Forelimb muscle (tissue), 1 donor: Measurements from ENCODE around the gene SNRNP27. TPM values are rescaled to one million over a fixed set of nuclear protein-coding genes. Genes with fewer than 3 reads are reported as not detected.
"Not testable (repeated sequence)": the region's sequence is repeated elsewhere in the genome, so short reads cannot be mapped to it uniquely, and the experiment has no call there.

ENCODE experiments used
- DNase-seq: peaks from one replicate; pipeline ENCODE4 v3.0.0-alpha.2; 2013; ENCODE audit warnings: low read depth
- polyA plus RNA-seq: library from polyadenylated mRNA; unstranded; fragments of 120-200 nt; gene quantifications from one replicate; pipeline ENCODE4 v1.2.1, GENCODE V29; 2013; ENCODE audit not compliant: insufficient read length

Gene SNRNP27
- polyA plus RNA-seq = 66.9 TPM

- DNase-seq = peak; percentile 62
These were observed at the start of gene SNRNP27 for GRCh38 chr2:69893684-69894551. TSS of gene SNRNP27 (plus strand) at chr2:69893956. CDS start at chr2:69893985, 29 bp downstream.

GRCh38 chr2:69843993-69844392, 49.8 kb upstream of the SNRNP27 start:
- no peak for DNase-seq

GRCh38 chr2:69844560-69844959, 49.2 kb upstream of the SNRNP27 start:
- no peak for DNase-seq

- no peak for DNase-seq
These were observed 47.3 kb upstream of the SNRNP27 start for GRCh38 chr2:69846182-69847067.

- no peak for DNase-seq
These were observed 46.5 kb upstream of the SNRNP27 start for GRCh38 chr2:69847068-69847828.

GRCh38 chr2:69848186-69848790, 45.5 kb upstream of the SNRNP27 start:
- no peak for DNase-seq

GRCh38 chr2:69858261-69858660, 35.5 kb upstream of the SNRNP27 start:
- no peak for DNase-seq

- no peak for DNase-seq
These were observed 30.5 kb upstream of the SNRNP27 start for GRCh38 chr2:69863298-69863697.

- DNase-seq = no peak
These were observed 5.3 kb upstream of the SNRNP27 start for GRCh38 chr2:69888451-69888850.

- no peak for DNase-seq
These were observed 4.5 kb upstream of the SNRNP27 start for GRCh38 chr2:69889302-69889701.

- no peak for DNase-seq
These were observed 2.9 kb upstream of the SNRNP27 start for GRCh38 chr2:69890881-69891280.

- DNase-seq = not testable (repeated sequence)
These were observed 825 bp upstream of the SNRNP27 start for GRCh38 chr2:69892838-69893424.

- not testable (repeated sequence) for DNase-seq
These were observed 981 bp downstream of the SNRNP27 start for GRCh38 chr2:69894737-69895136.

- no peak for DNase-seq
These were observed 8.6 kb downstream of the SNRNP27 start for GRCh38 chr2:69902213-69902922.

- no peak for DNase-seq
These were observed 13.5 kb downstream of the SNRNP27 start for GRCh38 chr2:69907216-69907615.

- peak; percentile 24 for DNase-seq
These were observed 18.3 kb downstream of the SNRNP27 start for GRCh38 chr2:69911985-69912563.

GRCh38 chr2:69914164-69914949, 20.6 kb downstream of the SNRNP27 start:
- DNase-seq = peak; percentile 99

GRCh38 chr2:69914950-69915945, 21.5 kb downstream of the SNRNP27 start, which contains the start of gene MXD1:
TSS of gene MXD1 (plus strand) at chr2:69915109. CDS start at chr2:69915331, 222 bp downstream.
- no peak for DNase-seq
